ENCODE results near the gene WWOX. TPM values are rescaled to one million over a fixed set of nuclear protein-coding genes. Genes with fewer than 3 reads are reported as not detected.

Gene WWOX
- total RNA-seq, 1 donor, result 8.2 TPM

DNA sequence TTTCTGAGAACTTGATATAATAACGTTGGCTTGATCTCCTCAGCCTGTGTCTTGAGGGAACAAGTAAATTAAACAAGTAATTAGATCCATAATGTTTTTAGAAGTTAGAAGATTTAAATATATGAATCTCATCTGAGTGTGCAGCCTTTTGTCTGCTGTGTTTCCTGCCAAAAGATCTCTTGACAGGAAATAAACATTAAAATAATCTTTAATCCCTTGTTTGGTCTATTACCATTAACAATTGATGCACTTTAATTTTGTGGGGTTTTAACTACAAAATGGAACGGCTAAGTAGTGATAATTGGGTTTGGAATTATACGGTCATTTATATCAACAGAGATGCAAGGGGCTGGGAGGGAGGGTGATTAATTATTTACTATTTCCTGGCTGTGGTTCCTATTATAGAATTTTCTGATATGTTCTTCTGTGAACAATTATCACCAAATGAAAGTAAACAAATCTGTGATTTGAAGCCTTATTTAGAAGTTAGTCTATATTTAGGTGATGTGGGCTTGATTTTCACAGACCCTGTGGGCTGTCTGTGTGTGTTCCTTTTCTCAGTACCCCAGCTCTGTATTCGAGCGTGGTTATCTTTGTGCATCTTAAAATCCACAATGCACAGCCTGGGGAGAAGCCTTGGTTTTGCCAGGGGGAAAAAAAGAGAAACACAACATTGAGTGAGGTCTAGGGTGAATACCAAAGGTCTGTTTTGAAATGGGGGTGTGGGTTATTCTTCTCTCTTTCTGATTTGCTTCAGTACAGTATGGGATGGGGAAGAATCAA, 556.1 kb downstream of the WWOX start:
- TF ChIP-seq, protein P1, sequence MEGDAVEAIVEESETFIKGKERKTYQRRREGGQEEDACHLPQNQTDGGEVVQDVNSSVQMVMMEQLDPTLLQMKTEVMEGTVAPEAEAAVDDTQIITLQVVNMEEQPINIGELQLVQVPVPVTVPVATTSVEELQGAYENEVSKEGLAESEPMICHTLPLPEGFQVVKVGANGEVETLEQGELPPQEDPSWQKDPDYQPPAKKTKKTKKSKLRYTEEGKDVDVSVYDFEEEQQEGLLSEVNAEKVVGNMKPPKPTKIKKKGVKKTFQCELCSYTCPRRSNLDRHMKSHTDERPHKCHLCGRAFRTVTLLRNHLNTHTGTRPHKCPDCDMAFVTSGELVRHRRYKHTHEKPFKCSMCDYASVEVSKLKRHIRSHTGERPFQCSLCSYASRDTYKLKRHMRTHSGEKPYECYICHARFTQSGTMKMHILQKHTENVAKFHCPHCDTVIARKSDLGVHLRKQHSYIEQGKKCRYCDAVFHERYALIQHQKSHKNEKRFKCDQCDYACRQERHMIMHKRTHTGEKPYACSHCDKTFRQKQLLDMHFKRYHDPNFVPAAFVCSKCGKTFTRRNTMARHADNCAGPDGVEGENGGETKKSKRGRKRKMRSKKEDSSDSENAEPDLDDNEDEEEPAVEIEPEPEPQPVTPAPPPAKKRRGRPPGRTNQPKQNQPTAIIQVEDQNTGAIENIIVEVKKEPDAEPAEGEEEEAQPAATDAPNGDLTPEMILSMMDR (IDR thresholded peaks at IDR 0.05; ENCODE audit: insufficient read depth, low read depth, low read length), result no peak
- no peak overlapping the region for H3K4me3 ChIP-seq (ENCODE audit: low read depth, low read length)
- DNase-seq (ENCODE audit: low read depth), result no peak

DNA sequence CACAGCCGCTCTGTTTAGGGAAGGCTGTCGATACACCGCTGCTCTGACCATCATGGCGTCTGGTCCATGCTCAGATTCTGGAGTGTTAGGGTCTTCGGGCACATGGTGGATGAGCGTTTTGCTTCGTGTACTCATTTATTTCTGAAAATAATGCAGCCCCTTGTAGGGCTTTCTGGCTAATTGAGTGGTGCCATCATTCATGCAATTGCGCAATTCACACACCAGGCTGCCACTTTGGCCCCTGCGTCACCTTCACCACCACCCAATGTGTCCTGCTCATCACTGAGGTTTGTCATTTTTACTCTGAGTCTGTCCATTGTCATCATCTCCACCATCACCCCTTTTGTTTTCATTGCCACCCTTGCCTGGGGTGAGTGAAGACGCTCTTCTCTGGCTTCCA, 557.4 kb downstream of the WWOX start:
- DNase-seq (ENCODE audit: low read depth), result no peak
- no peak overlapping the region for H3K4me3 ChIP-seq (ENCODE audit: low read depth, low read length)
- TF ChIP-seq, protein P1 (IDR thresholded peaks at IDR 0.05; ENCODE audit: insufficient read depth, low read depth, low read length), result no peak

DNA sequence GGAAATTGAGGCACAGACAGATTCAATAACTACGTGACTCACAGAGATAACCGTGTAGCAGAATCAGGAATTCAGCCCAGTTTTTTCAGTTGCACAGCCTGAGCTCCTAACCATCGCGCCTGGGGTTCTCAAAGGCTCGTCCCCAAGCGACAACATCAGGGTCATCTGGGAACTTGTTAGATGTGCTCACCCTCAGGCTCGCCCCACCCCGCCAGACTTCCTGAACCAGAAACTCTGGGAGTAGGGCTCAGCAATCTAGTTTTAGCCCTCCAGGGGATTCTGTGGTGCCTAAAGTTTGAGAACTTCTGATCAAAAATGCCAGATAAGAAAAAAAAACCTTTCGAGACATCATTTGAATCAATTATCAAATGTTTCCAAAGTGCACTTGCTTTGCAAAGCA, 559.8 kb downstream of the WWOX start:
- no peak for DNase-seq (ENCODE audit: low read depth)
- TF ChIP-seq, protein P1 (IDR thresholded peaks at IDR 0.05; ENCODE audit: insufficient read depth, low read depth, low read length), result no peak

DNA sequence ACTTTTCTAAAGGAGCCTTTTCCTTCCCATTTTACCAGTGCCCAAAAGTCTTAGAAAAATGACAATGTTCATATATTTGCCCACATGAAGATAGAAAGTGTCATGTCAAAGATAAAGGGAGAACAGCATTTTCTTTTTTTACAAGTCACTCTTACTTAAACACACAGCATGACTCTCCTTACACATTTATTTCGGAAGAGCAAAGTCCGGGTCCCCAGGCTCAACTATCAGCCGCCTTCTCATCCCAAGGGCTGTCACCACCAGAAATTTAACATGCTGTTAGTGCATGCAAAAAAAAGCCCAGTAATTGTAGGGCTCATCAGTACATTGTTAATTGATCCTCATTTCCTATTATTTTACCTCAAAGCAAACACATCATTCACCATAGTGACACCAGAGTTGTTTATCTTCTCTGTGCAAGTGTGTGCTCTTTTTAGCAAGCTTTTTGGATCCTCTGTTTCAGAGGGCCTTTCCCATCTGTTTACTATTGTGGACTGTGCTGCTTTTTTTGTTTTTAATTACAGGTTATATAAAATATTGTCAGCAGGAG, 560.3 kb downstream of the WWOX start:
- TF ChIP-seq, protein P1 (IDR thresholded peaks at IDR 0.05; ENCODE audit: insufficient read depth, low read depth, low read length), result no peak
- no peak for DNase-seq (ENCODE audit: low read depth)
- H3K4me3 ChIP-seq (ENCODE audit: low read depth, low read length), result no peak overlapping the region

More for the DNA sequence above, 559.8 kb downstream of the WWOX start:
- no peak overlapping the region for H3K4me3 ChIP-seq (ENCODE audit: low read depth, low read length)

DNA sequence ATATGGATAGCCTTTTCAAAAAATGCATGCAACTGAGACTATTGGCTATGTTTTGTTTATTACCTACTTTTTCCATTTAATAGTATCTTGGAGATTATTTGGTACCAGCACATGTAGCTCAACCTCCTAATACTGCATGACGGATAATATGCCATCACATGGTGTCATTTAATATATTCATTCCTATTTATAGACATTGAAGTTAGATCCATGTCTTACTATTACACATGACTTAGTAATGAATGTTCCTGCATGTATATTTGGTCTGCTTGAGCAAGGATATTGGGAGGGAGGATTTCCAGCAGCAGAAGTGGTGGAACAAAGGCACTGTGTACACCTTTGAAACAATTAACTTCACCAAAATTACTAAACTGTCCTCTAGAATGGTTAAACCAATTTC, 561.3 kb downstream of the WWOX start:
- DNase-seq (ENCODE audit: low read depth), result no peak
- H3K4me3 ChIP-seq (ENCODE audit: low read depth, low read length), result no peak overlapping the region
- TF ChIP-seq, protein P1 (IDR thresholded peaks at IDR 0.05; ENCODE audit: insufficient read depth, low read depth, low read length), result no peak

DNA sequence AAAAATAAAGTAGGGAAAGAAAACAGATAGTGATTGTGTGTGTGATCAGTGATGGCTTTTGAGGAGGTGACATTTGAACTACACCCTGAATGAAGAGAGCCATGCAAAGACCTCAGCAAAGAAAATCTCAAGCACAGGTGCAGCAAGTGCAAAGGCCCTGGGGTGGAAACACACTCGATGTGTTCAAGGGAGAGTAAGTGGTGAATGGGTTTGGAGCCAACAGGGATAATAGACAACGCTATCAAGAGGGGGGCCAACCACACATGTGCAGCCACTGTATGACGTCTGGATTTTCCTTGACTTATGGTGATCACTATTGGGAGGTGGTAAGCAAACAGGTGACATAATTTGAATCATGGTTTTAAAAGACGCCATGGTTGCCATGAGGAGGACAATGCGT, 564.2 kb downstream of the WWOX start:
- H3K4me3 ChIP-seq (ENCODE audit: low read depth, low read length), result no peak overlapping the region
- DNase-seq (ENCODE audit: low read depth), result no peak
- TF ChIP-seq, protein P1 (IDR thresholded peaks at IDR 0.05; ENCODE audit: insufficient read depth, low read depth, low read length), result no peak
